WTC11 (cell line): ENCODE data around the gene C1QTNF2.

ENCODE experiments used
- ATF1 ChIP-seq: sonication (generic); formaldehyde crosslinking; IDR thresholded peaks from 2 replicates; pipeline ENCODE4 v1.8.1; 2023; ENCODE audit warnings: mild to moderate bottlenecking, moderate library complexity, missing genetic modification reagents
- ATF3 ChIP-seq: sonication (generic); formaldehyde crosslinking; conservative IDR thresholded peaks from 2 replicates; pipeline ENCODE4 v1.8.1; 2022; ENCODE audit warnings: mild to moderate bottlenecking, missing genetic modification reagents
- JUN ChIP-seq: sonication (generic); formaldehyde crosslinking; IDR thresholded peaks from 2 replicates; pipeline ENCODE4 v1.8.0; 2023; ENCODE audit warnings: mild to moderate bottlenecking, missing genetic modification reagents
- MAX ChIP-seq: sonication (generic); formaldehyde crosslinking; IDR thresholded peaks from 2 replicates; pipeline ENCODE4 v1.8.0; 2022; ENCODE audit warnings: mild to moderate bottlenecking, missing genetic modification reagents
- MXD4 ChIP-seq: fragments of 250-450 bp; sonication (Bioruptor Pico); IDR thresholded peaks from 2 replicates; pipeline ENCODE4 v1.8.0; 2021; ENCODE audit warnings: mild to moderate bottlenecking, moderate library complexity, borderline replicate concordance
- MYBL2 ChIP-seq: sonication (generic); formaldehyde crosslinking; IDR thresholded peaks from 2 replicates; pipeline ENCODE4 v1.8.1; 2023; ENCODE audit warnings: mild to moderate bottlenecking, moderate library complexity, missing genetic modification reagents
- ZNF138 ChIP-seq: sonication (generic); formaldehyde crosslinking; conservative IDR thresholded peaks from 2 replicates; pipeline ENCODE4 v1.8.1; 2022; ENCODE audit warnings: mild to moderate bottlenecking, moderate library complexity, missing genetic modification reagents
- TF ChIP-seq, protein P1 (sequence below): fragments of 200-600 bp; IDR thresholded peaks from 2 replicates; pipeline ENCODE4 v1.8.0; 2022; ENCODE audit warnings: antibody characterized with exemption
- TF ChIP-seq, protein P2 (sequence below): sonication (generic); formaldehyde crosslinking; IDR thresholded peaks from 2 replicates; pipeline ENCODE4 v1.8.0; 2022; ENCODE audit warnings: mild to moderate bottlenecking, missing genetic modification reagents

DNA sequence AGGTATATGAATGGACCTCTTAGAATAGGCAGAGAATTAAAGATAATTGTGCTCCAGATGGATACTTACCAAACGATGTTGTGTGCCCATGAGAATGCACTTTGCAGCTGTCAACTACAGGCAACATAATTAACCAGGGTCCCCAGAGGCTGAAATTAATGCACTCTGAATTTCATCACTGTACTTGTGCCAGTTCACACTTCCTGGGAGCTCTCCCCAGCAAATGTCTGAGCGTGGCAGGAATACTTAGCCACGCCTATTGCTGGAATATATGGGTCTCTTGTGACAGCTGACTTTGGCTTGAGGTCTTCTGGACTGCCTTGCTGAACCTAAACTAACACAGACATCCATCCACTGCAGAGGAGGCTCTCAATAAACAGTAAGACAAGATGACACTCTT lies 11.9 kb upstream of the C1QTNF2 start:
- TF ChIP-seq ATF1 (CRISPR knock-in tag) (no peak), MAX (CRISPR knock-in tag) (no peak), JUN (no peak), MXD4 (CRISPR knock-in tag) (no peak), MYBL2 (CRISPR knock-in tag) (no peak), ATF3 (CRISPR knock-in tag) (no peak), ZNF138 (no peak)
- TF ChIP-seq, protein P1, sequence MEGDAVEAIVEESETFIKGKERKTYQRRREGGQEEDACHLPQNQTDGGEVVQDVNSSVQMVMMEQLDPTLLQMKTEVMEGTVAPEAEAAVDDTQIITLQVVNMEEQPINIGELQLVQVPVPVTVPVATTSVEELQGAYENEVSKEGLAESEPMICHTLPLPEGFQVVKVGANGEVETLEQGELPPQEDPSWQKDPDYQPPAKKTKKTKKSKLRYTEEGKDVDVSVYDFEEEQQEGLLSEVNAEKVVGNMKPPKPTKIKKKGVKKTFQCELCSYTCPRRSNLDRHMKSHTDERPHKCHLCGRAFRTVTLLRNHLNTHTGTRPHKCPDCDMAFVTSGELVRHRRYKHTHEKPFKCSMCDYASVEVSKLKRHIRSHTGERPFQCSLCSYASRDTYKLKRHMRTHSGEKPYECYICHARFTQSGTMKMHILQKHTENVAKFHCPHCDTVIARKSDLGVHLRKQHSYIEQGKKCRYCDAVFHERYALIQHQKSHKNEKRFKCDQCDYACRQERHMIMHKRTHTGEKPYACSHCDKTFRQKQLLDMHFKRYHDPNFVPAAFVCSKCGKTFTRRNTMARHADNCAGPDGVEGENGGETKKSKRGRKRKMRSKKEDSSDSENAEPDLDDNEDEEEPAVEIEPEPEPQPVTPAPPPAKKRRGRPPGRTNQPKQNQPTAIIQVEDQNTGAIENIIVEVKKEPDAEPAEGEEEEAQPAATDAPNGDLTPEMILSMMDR, result no peak
- TF ChIP-seq, protein P2, sequence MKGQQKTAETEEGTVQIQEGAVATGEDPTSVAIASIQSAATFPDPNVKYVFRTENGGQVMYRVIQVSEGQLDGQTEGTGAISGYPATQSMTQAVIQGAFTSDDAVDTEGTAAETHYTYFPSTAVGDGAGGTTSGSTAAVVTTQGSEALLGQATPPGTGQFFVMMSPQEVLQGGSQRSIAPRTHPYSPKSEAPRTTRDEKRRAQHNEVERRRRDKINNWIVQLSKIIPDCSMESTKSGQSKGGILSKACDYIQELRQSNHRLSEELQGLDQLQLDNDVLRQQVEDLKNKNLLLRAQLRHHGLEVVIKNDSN (CRISPR knock-in tag), result no peak
